ENCODE measurements around the gene BMPR1A.

- TF ChIP-seq RAD21 (IDR thresholded peaks at IDR 0.05), result no peak
- no peak for TF ChIP-seq SP1 (IDR thresholded peaks at IDR 0.05)
- no peak for TF ChIP-seq CTCF (IDR thresholded peaks at IDR 0.05; ENCODE audit: low read depth, low read length, missing input control)
- TF ChIP-seq REST (IDR thresholded peaks at IDR 0.05), result no peak
- no peak for TF ChIP-seq YY1 (IDR thresholded peaks at IDR 0.05)
- TF ChIP-seq, protein P1, sequence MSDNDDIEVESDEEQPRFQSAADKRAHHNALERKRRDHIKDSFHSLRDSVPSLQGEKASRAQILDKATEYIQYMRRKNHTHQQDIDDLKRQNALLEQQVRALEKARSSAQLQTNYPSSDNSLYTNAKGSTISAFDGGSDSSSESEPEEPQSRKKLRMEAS (IDR thresholded peaks at IDR 0.05), result no peak
- TF ChIP-seq TAF1 (conservative IDR thresholded peaks at IDR 0.05), result no peak
- TF ChIP-seq HNF4A (conservative IDR thresholded peaks at IDR 0.05), result no peak
These were observed 47.5 kb upstream of the BMPR1A start for GRCh38 chr10:86708783-86709380.
